PC-3 (cell line): ENCODE measurements around the gene PAFAH2.

Source experiments
- EZH2 ChIP-seq: fragments of 300-600 bp; sonication (generic); IDR thresholded peaks from one replicate; pipeline ENCODE4 v1.6.1; 2017; ENCODE audit warnings: antibody characterized with exemption, mild to moderate bottlenecking, low read length; ENCODE audit not compliant: unreplicated experiment
- EZH2phosphoT487 ChIP-seq: fragments of 300-600 bp; sonication (generic); IDR thresholded peaks from 2 replicates; pipeline ENCODE4 v1.6.1; 2018; ENCODE audit warnings: mild to moderate bottlenecking, antibody characterized with exemption, low read length, borderline replicate concordance

- TF ChIP-seq EZH2 (no peak), EZH2phosphoT487 (no peak)
Measured at GRCh38 chr1:26029054-26029863, 31.4 kb upstream of the PAFAH2 start.
